Type B pancreatic cell (in vitro differentiated cells): ENCODE data around the gene ESD. TPM values are rescaled to one million over a fixed set of nuclear protein-coding genes. Genes with fewer than 3 reads are reported as not detected.
A peak's percentile ranks its signal among the peaks of the same experiment; 100 is the strongest.

ENCODE experiments used
- DNase-seq: peaks from one replicate; pipeline ENCODE4 v3.0.0; 2021; ENCODE audit warnings: mixed read lengths; ENCODE audit not compliant: unreplicated experiment; ENCODE audit errors: extremely low spot score
- H3K27ac Mint-ChIP-seq: 2 replicates; pipeline ENCODE4 v1.8.0; 2021; ENCODE audit warnings: mild to moderate bottlenecking, mixed read lengths
- H3K27me3 Mint-ChIP-seq: 2 replicates; pipeline ENCODE4 v1.8.0; 2021; ENCODE audit warnings: mixed read lengths
- H3K36me3 Mint-ChIP-seq: 2 replicates; pipeline ENCODE4 v1.8.0; 2021; ENCODE audit warnings: mixed read lengths
- H3K4me1 Mint-ChIP-seq: one replicate; pipeline ENCODE4 v1.8.0; 2021; ENCODE audit warnings: mixed read lengths; ENCODE audit not compliant: unreplicated experiment
- H3K4me3 Mint-ChIP-seq: 2 replicates; pipeline ENCODE4 v1.8.0; 2021; ENCODE audit warnings: mild to moderate bottlenecking, mixed read lengths
- H3K9me3 Mint-ChIP-seq: 2 replicates; pipeline ENCODE4 v1.8.0; 2021; ENCODE audit warnings: mixed read lengths
- total RNA-seq: library from RNA; stranded (reverse); gene quantifications from 2 replicates; pipeline ENCODE4 v1.2.1, GENCODE V29; 2021; ENCODE audit warnings: low replicate concordance
- TF ChIP-seq, protein P1 (sequence below): fragments of 200-600 bp; sonication (generic); conservative IDR thresholded peaks from 2 replicates; pipeline ENCODE4 v1.5.0; 2021; ENCODE audit warnings: antibody characterized with exemption, mild to moderate bottlenecking

The ESD gene
- total RNA-seq, 1 donor from 2014 or later: 114 TPM

DNA sequence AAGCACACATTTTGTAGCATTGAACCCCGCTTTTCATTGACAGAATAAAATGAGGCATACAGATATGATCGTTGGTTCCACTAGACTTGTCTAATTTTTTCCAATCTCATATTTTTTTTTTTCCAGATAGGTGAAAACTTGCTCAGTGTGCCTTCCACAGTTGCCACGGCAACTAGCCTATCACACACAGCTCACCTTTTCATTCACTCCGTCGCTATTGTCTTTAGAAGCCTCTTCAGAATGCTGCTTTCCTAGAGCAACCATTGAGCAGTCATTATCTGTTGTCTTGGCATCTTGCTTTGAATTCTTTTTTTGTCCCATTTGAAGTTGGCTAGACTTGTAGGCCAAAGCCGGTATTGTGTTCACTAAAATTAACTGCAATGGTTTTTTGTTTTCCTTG, 37.7 kb upstream of the ESD start:
- TF ChIP-seq, protein P1, sequence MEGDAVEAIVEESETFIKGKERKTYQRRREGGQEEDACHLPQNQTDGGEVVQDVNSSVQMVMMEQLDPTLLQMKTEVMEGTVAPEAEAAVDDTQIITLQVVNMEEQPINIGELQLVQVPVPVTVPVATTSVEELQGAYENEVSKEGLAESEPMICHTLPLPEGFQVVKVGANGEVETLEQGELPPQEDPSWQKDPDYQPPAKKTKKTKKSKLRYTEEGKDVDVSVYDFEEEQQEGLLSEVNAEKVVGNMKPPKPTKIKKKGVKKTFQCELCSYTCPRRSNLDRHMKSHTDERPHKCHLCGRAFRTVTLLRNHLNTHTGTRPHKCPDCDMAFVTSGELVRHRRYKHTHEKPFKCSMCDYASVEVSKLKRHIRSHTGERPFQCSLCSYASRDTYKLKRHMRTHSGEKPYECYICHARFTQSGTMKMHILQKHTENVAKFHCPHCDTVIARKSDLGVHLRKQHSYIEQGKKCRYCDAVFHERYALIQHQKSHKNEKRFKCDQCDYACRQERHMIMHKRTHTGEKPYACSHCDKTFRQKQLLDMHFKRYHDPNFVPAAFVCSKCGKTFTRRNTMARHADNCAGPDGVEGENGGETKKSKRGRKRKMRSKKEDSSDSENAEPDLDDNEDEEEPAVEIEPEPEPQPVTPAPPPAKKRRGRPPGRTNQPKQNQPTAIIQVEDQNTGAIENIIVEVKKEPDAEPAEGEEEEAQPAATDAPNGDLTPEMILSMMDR: no peak
- Mint-ChIP-seq H3K4me3 (no peak overlapping the region), H3K36me3 (no peaks in the 10 kb centered on the region), H3K4me1 (peaks cover 4% of the 10 kb centered on the region), H3K27me3 (no peaks in the 10 kb centered on the region), H3K27ac (no peak overlapping the region), H3K9me3 (no peaks in the 10 kb centered on the region)
- no peak for DNase-seq

DNA sequence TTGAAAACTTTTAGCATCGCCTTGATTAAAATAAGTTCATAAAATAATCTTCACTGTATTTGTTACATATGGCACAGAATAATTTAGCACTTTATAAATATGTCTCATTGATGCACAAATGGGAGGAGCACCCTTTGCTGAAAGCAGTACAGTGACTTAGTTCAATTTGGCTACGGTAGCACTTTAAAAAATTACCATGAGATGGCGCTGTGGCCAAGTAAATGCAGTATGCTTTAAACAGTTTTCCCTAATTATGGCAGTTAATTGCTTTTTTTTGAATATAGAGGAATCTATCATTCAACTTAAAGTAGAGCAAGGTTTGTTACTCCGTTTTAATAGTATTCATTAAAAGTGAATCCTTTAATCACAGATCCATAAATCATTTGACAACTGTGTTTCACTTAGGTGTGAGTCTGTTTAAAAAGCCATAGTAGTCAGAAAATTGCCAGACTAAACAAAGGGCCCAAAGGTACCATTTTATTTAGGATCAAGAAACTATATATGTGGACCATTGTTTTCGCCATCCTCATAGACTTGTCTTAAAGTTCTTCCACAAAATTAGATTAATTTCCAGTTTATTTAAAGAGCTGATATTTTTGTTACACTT, 34.7 kb upstream of the ESD start:
- peaks cover 4% of the 10 kb centered on the region for H3K4me1 Mint-ChIP-seq
- TF ChIP-seq, protein P1: peak; percentile 98
- no peaks in the 10 kb centered on the region for H3K27me3 Mint-ChIP-seq
- no peak for DNase-seq
- H3K4me3 Mint-ChIP-seq: no peak overlapping the region
- no peak overlapping the region for H3K27ac Mint-ChIP-seq
- no peaks in the 10 kb centered on the region for H3K36me3 Mint-ChIP-seq
- H3K9me3 Mint-ChIP-seq: no peaks in the 10 kb centered on the region

DNA sequence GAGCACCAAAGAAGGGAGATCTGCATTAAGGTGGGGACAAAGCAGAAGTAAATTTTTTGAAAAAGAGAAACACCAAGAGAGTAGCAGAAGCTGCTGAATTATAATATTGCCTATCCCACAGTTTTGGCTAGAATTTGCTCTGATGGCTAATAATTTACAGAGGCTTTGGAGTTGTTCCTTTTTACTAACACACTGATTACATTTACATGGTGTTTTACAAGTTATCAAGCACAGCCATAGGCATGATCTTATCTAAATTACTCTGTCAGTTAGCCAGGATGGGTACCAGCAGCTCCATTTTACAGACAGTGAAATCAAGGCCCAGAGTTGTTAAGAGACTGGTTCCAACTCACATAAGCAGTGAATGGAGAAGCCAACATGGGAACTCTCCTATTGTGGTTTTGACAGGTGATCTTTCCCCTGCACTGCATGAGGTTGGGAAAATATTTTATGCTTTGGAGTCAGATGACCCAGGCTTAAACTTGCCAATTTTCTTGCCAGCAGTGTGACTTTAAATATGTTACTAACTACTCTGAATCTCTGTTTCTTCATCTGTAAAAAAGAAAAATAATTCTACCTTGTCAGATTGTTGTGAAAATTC, 33.5 kb upstream of the ESD start:
- H3K27ac Mint-ChIP-seq: no peak overlapping the region

DNA sequence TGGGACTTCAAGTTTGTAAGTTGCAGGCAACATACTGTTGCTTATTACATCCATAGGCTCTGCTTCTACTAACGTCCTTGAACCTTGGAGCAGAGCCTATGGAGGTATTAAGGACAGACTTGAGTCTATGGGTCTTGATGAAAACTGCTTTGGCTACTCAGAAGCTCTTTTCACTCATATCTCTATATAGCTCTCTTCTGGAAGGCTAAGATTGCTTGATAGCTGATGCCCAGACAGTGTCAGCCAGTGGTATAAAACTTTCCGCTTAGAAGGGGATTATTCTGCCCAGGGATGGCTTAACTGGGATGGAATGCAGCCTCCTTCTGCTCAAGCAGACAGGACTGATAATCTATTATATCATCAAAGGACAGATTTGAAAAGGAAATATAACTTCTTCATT, 25.6 kb upstream of the ESD start:
- no peaks in the 10 kb centered on the region for H3K9me3 Mint-ChIP-seq
- H3K27ac Mint-ChIP-seq: no peak overlapping the region
- TF ChIP-seq, protein P1: no peak
- DNase-seq: no peak
- no peaks in the 10 kb centered on the region for H3K4me1 Mint-ChIP-seq
- H3K27me3 Mint-ChIP-seq: no peaks in the 10 kb centered on the region
- no peaks in the 10 kb centered on the region for H3K36me3 Mint-ChIP-seq
- no peak overlapping the region for H3K4me3 Mint-ChIP-seq

More for the DNA sequence above, 33.5 kb upstream of the ESD start:
- Mint-ChIP-seq H3K27me3 (no peaks in the 10 kb centered on the region), H3K4me3 (no peak overlapping the region), H3K9me3 (no peaks in the 10 kb centered on the region), H3K36me3 (no peaks in the 10 kb centered on the region), H3K4me1 (peaks cover 4% of the 10 kb centered on the region)
- no peak for DNase-seq
- TF ChIP-seq, protein P1: no peak

DNA sequence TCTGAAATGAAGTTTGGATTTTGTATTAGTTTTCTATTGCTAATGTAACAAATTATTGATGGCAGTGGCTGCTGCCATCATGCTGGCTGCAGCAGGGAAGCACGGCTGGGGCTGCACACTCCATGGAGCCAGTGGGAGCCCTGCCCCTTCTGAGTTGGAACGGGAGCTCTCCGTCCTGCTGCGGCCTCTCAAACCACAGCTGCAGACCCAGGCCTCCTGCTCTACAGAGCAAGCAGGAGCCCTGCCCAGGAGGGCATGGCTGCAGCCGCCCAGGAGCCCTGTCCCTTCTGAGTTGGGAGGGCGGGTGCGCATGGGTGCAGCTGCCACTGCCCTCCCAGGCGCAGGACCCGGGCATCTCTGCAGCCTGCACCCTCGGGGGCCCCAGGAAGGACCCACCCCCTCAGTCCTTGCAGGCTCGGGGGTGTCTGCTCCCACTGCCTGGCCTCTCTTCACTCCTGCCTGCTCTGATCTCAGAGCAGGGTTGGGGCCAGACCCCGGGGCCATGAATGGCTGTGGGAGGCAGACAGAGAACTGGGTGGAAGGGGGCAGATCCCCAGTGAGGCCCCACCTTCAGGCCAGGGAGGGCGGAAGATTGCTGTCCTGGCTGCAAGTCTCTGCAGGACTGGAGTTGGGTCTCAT, 21.0 kb upstream of the ESD start:
- H3K27me3 Mint-ChIP-seq: no peaks in the 10 kb centered on the region
- no peak overlapping the region for H3K4me3 Mint-ChIP-seq
- no peaks in the 10 kb centered on the region for H3K36me3 Mint-ChIP-seq
- DNase-seq: no peak
- no peak overlapping the region for H3K27ac Mint-ChIP-seq
- no peaks in the 10 kb centered on the region for H3K4me1 Mint-ChIP-seq
- H3K9me3 Mint-ChIP-seq: no peaks in the 10 kb centered on the region
- TF ChIP-seq, protein P1: no peak
